ENCODE measurements around the gene TEDC2.

GRCh38 chr16:2449118-2449517 lies 10.8 kb upstream of the TEDC2 start:
- TF ChIP-seq CTCF (IDR thresholded peaks at IDR 0.05 in 4 of 5, conservative IDR thresholded peaks at IDR 0.05 in 1 of 5): no peak
- no peak for TF ChIP-seq POLR2A (IDR thresholded peaks at IDR 0.05)

Data from gastrocnemius medialis (tissue), 4 donors.